Gastrocnemius medialis (tissue), 4 donors: Measurements from ENCODE around the gene CRHR1.

Experiments used
- CTCF ChIP-seq, 5 experiments: fragments of 450-650 bp in 3 of 5; fragments of 200-600 bp in 2 of 5; sonication (generic) in 2 of 5; IDR thresholded peaks in 4 of 5; conservative IDR thresholded peaks in 1 of 5; 1 replicate in 4 of 5; 2 replicates in 1 of 5; pipeline ENCODE4 v1.5.1; 2016 to 2019; ENCODE audit warnings: antibody characterized with exemption in 5 of 5, mild to moderate bottlenecking in 3 of 5, moderate library complexity in 3 of 5
- POLR2A ChIP-seq, 2 donors: fragments of 450-650 bp; IDR thresholded peaks; one replicate each; pipeline ENCODE4 v1.6.1; 2017; ENCODE audit warnings: antibody characterized with exemption in 2 of 2, mild to moderate bottlenecking in 2 of 2, moderate library complexity in 2 of 2

GRCh38 chr17:45847101-45847500 lies 63.0 kb downstream of the CRHR1 start:
- TF ChIP-seq CTCF (IDR thresholded peaks at IDR 0.05 in 4 of 5, conservative IDR thresholded peaks at IDR 0.05 in 1 of 5) (no peak), POLR2A (IDR thresholded peaks at IDR 0.05) (no peak)
